ENCODE results near the gene AKIRIN2. TPM values are rescaled to one million over a fixed set of nuclear protein-coding genes. Genes with fewer than 3 reads are reported as not detected.
A peak's percentile ranks its signal among the peaks of the same experiment; 100 is the strongest.

Gene AKIRIN2
- total and polyA plus RNA-seq, 10 of the 15 experiments (the other 5 are each of a cell fraction or from before 2014, with no cell fraction given) = 12.7 to 82.2 (median 42.6) TPM

DNA sequence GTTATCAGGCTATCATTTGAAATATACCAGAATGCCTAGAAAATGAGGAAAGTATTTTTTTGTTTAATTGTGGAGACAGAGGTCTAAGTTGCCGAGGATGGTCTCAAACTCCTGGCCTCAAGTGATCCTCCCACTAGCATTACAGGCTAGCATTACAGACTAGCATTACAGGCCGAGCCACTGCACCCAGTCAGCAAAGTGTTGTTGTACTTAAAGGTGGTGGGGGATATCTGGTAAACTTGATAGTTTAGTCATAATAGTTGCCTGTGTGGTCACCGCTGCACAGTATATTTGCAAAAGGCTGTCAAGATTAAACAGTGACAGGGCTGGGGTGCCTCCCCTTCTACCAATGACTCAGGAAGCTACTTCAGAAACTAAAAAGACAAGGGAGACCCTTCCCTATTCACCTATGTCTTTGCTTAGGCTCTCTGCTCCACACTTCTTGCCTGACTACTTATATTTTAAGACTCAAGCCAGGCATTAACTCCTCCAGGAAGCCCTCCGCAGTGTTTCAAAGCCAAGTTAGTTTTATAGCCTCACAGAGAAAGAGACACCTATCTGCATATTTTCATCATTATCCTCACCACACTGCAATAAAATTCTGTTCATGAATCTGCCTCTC, 3.1 kb upstream of the AKIRIN2 start (continued):
- TF ChIP-seq, protein P1, sequence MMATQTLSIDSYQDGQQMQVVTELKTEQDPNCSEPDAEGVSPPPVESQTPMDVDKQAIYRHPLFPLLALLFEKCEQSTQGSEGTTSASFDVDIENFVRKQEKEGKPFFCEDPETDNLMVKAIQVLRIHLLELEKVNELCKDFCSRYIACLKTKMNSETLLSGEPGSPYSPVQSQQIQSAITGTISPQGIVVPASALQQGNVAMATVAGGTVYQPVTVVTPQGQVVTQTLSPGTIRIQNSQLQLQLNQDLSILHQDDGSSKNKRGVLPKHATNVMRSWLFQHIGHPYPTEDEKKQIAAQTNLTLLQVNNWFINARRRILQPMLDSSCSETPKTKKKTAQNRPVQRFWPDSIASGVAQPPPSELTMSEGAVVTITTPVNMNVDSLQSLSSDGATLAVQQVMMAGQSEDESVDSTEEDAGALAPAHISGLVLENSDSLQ (IDR thresholded peaks at IDR 0.05) = peak; percentile 88
- TF ChIP-seq STAT1 (conservative IDR thresholded peaks at IDR 0.05) = no peak
- no peak for TF ChIP-seq SPI1 (IDR thresholded peaks at IDR 0.05; ENCODE audit: borderline replicate concordance, insufficient read depth, low read depth, low read length)
- no peak for TF ChIP-seq RELA (IDR thresholded peaks at IDR 0.05; ENCODE audit: borderline replicate concordance, partially characterized antibody)
- TF ChIP-seq, protein P2, sequence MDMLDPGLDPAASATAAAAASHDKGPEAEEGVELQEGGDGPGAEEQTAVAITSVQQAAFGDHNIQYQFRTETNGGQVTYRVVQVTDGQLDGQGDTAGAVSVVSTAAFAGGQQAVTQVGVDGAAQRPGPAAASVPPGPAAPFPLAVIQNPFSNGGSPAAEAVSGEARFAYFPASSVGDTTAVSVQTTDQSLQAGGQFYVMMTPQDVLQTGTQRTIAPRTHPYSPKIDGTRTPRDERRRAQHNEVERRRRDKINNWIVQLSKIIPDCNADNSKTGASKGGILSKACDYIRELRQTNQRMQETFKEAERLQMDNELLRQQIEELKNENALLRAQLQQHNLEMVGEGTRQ (IDR thresholded peaks at IDR 0.05; ENCODE audit: borderline replicate concordance, low read depth, low read length) = no peak
- TF ChIP-seq MYB (IDR thresholded peaks at IDR 0.05; ENCODE audit: borderline replicate concordance, low read depth, low read length) = no peak
- TF ChIP-seq SMAD5 (IDR thresholded peaks at IDR 0.05; ENCODE audit: low read depth) = no peak
- peak; percentile 98 for TF ChIP-seq ZNF217 (IDR thresholded peaks at IDR 0.05)
- TF ChIP-seq, protein P3, sequence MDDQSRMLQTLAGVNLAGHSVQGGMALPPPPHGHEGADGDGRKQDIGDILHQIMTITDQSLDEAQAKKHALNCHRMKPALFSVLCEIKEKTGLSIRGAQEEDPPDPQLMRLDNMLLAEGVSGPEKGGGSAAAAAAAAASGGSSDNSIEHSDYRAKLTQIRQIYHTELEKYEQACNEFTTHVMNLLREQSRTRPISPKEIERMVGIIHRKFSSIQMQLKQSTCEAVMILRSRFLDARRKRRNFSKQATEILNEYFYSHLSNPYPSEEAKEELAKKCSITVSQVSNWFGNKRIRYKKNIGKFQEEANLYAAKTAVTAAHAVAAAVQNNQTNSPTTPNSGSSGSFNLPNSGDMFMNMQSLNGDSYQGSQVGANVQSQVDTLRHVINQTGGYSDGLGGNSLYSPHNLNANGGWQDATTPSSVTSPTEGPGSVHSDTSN (IDR thresholded peaks at IDR 0.05; ENCODE audit: insufficient replicate concordance, low read depth, low read length) = peak; percentile 55
- peak; percentile 47 for TF ChIP-seq POLR2A (IDR thresholded peaks at IDR 0.05; ENCODE audit: low read depth, low read length)
- TF ChIP-seq SMAD1 (IDR thresholded peaks at IDR 0.05; ENCODE audit: low read depth, partially characterized antibody) = no peak
- no peak for TF ChIP-seq PAX8 (IDR thresholded peaks at IDR 0.05)
- TF ChIP-seq, protein P4, sequence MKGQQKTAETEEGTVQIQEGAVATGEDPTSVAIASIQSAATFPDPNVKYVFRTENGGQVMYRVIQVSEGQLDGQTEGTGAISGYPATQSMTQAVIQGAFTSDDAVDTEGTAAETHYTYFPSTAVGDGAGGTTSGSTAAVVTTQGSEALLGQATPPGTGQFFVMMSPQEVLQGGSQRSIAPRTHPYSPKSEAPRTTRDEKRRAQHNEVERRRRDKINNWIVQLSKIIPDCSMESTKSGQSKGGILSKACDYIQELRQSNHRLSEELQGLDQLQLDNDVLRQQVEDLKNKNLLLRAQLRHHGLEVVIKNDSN (IDR thresholded peaks at IDR 0.05; ENCODE audit: borderline replicate concordance, extremely low read length, insufficient read depth, low read depth, low read length) = no peak
- TF ChIP-seq TBL1XR1 (IDR thresholded peaks at IDR 0.05; ENCODE audit: low read depth, low read length) = no peak
- TF ChIP-seq TCF12 (IDR thresholded peaks at IDR 0.05; ENCODE audit: low read depth, low read length) = peak; percentile 63; the same call in 1 of the 2 replicates
- TF ChIP-seq YBX1 (IDR thresholded peaks at IDR 0.05) = no peak
- TF ChIP-seq BHLHE40 (IDR thresholded peaks at IDR 0.05; ENCODE audit: borderline replicate concordance in 1 of 2, low read depth in 2 of 2, low read length in 1 of 2) = peak in 1 of 2 experiments; percentile 52; a peak in 2 of 4 replicates
- no peak for TF ChIP-seq KDM1A (IDR thresholded peaks at IDR 0.05; ENCODE audit: borderline replicate concordance)
- no peak for TF ChIP-seq ASH2L (IDR thresholded peaks at IDR 0.05; ENCODE audit: borderline replicate concordance, low read depth)
- peak; percentile 43 for TF ChIP-seq KLF5 (IDR thresholded peaks at IDR 0.05; ENCODE audit: partially characterized antibody)
- no peak for TF ChIP-seq NRF1 (conservative IDR thresholded peaks at IDR 0.05; ENCODE audit: low read depth, low read length)
- no peak for TF ChIP-seq HDAC6 (IDR thresholded peaks at IDR 0.05; ENCODE audit: unreplicated experiment)
- TF ChIP-seq KAT2A (conservative IDR thresholded peaks at IDR 0.05; ENCODE audit: control insufficient read depth, low read depth, low read length) = no peak
- TF ChIP-seq HDAC2 (IDR thresholded peaks at IDR 0.05) = no peak
- no peak for TF ChIP-seq YY1 (IDR thresholded peaks at IDR 0.05; ENCODE audit: low read depth, low read length)
- peak; percentile 98 for TF ChIP-seq RUNX3 (IDR thresholded peaks at IDR 0.05; ENCODE audit: low read length)
- TF ChIP-seq MYC (IDR thresholded peaks at IDR 0.05; ENCODE audit: insufficient read depth, insufficient read length, insufficient replicate concordance, low read length, severe bottlenecking) = no peak
- peak; percentile 87 for TF ChIP-seq MTA2 (IDR thresholded peaks at IDR 0.05; ENCODE audit: low read depth)
- TF ChIP-seq SMARCA5 (IDR thresholded peaks at IDR 0.05) = no peak
- TF ChIP-seq DPF2 (IDR thresholded peaks at IDR 0.05) = peak; percentile 95

Measured in GM12878 (cell line).